Skin epidermis (tissue), 12 donors: ENCODE measurements around the gene E2F1.

Experiments
- H3K27ac ChIP-seq, 21 experiments: fragments of 200-600 bp; sonication (generic) in 11 of 21; one replicate each; pipeline ENCODE4 v1.5.0; 2020; ENCODE audit warnings: mild to moderate bottlenecking in 3 of 21, inconsistent platforms in 2 of 21, moderate library complexity in 2 of 21
- H3K4me3 ChIP-seq, 7 experiments: fragments of 200-600 bp; sonication (generic) in 2 of 7; one replicate each; pipeline ENCODE4 v1.5.0; 2020; ENCODE audit warnings: inconsistent platforms in 2 of 7, mild to moderate bottlenecking in 2 of 7, moderate library complexity in 1 of 7

E2F1 gene, protein sequence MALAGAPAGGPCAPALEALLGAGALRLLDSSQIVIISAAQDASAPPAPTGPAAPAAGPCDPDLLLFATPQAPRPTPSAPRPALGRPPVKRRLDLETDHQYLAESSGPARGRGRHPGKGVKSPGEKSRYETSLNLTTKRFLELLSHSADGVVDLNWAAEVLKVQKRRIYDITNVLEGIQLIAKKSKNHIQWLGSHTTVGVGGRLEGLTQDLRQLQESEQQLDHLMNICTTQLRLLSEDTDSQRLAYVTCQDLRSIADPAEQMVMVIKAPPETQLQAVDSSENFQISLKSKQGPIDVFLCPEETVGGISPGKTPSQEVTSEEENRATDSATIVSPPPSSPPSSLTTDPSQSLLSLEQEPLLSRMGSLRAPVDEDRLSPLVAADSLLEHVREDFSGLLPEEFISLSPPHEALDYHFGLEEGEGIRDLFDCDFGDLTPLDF

DNA sequence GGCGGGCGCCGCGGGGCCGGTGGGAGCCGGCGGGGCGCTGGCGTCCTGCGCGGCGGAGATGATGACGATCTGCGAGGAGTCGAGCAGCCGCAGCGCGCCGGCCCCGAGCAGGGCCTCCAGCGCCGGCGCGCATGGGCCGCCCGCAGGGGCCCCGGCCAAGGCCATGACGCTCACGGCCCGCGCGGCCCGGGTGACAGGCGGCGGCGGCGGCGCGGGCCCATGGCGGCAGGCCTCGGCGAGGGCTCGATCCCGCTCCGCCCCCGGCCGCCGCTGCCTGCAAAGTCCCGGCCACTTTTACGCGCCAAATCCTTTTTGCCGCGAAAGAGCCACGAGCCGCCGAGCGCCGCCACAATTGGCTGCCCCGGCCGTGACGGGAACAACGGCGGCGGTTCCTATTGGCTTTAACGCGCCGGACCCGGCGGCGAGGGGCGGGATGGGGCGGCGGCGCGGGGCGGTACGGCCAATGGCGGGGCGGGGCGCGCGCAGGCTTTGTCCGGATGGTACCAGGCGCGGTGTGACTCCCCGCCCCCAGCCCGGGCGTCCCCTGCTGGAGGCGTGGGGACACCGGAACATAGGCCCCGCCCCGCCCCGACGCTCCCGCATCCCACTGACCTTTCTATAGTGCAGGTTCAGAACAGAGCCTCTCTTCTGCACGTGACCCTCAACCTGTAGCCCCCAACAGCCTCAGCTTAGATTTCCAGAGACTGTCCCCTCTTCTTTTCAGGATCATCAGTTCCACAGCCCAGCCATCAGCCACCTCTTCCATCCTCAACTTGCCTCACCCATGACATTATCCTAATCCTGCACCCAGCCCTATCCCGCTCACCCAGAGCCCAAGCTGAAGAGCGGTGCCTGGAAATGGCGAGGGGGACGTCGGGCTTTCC lies at the start of gene E2F1:
Gene E2F1 (minus strand): TSS at position 286 of the 884 bp plus-strand sequence. CDS start 121 bp downstream, at position 165.
- Histone ChIP-seq H3K27ac (peak within 1 kb of the TSS in 17 of 21 experiments; percentile 15 to 74 (median 50)), H3K4me3 (peak within 1 kb of the TSS; percentile 9 to 51 (median 43))

DNA sequence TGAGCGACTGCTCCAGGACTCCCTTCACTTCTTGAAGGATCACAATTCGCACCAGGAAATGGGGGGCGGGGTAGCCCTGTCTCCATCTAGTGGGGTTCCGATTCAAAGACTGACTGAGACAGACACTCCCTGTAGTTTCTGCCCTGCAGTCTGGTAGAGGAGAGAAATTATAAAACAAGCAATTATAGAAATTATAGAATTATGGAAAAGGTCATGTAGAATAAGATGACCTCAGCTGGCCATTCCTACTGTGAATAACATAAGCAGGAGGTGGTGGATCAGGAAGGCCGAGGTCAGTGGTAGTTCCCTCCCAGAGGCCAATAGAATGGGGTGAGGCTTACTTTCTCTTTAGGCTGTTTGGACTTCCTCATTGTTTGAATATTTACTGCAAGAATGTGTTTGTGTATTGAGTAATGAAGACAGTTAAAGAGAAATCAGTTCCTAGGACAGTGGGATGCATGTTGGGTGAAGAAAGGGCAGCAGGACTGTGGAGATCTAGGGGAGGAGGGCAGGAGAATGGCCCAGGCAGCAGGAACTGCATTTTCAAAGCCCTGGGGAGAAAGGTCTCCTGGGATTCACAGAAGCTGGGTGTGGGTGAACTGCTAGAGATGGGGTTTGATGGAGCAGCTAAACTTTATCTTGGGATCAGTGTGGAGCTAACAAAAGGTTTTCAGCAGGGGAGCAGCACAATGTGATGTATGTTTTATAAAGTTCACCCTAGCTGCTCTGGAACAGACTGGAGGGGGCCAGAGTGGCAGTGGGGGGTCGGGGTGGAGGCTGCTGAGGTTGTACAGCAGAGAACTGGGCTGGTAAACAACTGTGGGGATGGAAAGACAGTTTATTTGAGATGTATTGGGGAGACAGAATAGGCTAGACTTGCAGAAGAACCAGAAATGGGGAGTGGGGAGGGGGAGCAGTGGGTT lies 47.7 kb upstream of the E2F1 start:
- peak overlapping the region in 19 of 21 experiments; percentile 30 to 97 (median 61) for H3K27ac ChIP-seq
- H3K4me3 ChIP-seq = peak overlapping the region in 1 of 7 experiments; percentile 49

DNA sequence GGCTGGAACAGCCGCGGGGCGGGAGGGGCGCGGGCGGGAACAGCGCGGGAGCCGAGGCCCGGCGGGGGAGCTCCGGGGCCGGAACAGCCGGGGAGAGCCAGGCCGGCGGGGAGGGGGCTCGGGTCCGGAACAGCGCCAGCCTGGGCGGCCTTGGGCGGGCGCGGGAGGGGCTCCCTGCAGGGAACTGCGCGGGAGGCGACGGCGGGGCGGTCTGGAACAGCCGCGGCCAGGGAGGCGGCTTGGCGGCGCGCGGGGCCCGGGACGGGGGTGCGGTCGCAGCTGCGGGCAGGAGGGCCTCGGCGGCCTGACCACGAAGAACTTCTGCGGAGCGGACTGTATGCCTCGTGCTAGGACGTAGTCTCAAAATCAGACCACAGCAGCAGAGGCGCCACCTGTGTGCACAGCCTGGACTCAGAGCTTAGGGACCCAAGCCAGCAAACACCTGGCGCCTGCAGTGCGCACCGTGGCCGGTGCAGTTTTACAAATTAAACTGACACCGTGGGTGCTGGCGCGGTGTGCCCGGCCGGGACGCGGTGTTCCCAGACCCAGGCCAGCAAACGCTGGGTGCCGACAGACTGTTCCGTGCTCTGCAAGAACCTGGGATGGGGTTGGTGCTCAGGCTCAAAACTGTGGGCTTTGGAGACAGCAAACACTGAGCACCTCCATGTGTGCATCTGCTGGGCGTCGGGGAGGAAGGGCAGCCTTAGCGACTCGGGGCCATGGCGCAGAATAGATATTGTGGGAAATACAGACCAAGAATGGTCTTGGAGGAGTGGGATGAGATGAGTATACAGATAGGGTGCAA lies 46.2 kb upstream of the E2F1 start:
- Histone ChIP-seq H3K4me3 (peak overlapping the region; percentile 49 to 63 (median 58)), H3K27ac (peak overlapping the region; percentile 72 to 97 (median 89))

DNA sequence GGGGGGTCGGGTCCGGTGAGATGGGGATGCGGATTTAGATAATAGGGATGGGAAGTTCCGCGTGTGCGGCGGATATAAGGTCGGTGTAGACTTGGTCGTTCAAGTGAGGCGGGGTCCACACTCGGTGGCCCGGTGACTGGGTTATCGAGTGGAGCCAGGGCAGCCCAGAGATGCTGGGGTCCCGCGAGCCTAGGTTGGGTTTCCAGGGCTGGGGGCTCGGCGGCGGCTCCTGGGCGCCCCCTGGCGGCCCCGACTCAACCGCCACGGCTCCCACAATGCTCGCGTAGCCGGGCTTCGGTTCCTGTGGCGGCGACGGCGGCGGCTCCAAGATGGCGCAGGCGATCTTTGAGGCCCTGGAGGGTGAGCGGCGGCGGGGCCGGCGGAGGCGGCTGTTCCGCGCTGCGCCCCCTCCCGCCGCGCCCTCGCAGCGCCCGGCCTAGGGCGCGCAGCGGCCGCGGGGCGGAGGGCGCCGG lies 45.5 kb upstream of the E2F1 start, which contains the start of gene ZNF341:
Gene ZNF341 (plus strand): TSS at position 304 of the 473 bp plus-strand sequence. CDS start 26 bp downstream, at position 330.
- peak within 1 kb of the TSS; percentile 72 to 97 (median 89) for H3K27ac ChIP-seq
- peak within 1 kb of the TSS; percentile 49 to 63 (median 58) for H3K4me3 ChIP-seq

DNA sequence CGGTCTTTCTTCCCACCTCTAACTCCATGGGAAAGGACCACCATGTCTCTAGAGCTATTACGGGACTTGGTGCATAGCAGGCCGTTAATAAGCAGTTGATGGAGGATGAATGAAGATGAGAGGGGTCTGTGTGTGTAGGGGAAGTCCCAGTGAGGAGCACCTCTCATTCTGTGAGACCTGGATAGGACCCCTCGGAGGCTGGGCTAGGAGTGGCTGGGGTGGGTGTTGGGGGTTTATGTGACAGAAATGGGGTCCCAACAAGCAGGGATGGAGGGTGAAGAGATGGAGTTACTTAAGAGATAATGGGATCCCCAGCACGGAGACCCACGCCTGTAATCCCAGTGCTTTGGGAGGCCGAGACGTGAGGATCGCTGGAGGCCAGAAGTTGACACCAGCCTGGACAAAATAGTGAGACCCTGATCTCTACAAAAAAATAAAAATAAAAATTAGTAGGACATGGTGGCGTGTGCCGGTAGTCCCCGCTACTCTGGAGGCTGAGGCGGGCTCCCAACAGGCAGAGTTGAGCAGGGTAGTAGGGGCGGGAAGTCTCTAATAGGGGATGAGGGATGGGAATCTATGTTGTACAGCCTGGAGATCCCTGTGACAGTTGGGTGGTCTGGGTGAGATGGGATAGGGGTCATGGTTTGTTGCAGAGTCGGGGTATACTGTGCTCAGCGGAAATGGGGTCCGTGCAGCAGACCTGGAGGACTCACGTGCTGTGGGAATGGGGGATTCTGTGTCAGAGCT lies 44.9 kb upstream of the E2F1 start:
- H3K4me3 ChIP-seq = peak overlapping the region; percentile 36 to 63 (median 56)
- H3K27ac ChIP-seq = peak overlapping the region in 20 of 21 experiments; percentile 72 to 97 (median 89)

DNA sequence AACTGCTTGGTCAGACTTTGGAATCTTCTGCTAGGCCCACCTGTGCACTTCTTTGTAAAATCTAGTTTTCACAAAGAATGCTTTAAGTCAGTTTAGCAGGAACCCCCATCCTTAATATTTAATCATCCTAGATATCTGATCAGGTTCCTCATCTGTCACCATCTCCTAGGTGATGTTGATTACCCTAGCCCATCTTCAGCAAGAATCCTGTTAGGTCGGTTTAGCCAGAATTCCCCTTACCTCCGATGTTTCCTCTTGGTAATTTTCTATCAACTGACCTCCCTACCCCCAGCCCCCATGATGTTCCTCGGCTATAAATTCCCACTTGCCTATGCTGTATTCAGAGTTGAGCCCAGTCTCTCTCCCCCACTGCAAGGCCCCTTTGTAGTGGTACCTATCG lies 42.9 kb upstream of the E2F1 start:
- no peak overlapping the region for H3K27ac ChIP-seq
- no peak overlapping the region for H3K4me3 ChIP-seq

DNA sequence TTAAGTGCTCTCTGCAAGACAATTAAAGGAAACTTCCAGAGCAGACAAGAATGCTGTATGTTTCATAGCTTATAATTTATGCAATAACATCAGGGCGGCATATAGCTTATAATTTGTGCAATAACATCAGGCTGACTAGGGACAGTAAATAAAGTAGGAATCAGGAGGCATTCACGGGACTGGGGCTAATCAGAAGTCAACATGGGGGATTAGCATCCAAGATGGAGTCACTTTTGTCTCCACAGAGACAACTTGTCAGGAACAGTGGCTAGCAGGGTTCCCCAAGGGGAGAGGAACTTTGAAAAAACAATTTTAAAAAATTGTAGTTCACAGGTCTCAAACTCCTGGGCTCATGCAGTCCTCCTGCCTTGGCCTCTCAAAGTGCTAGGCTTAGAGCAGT lies 42.3 kb upstream of the E2F1 start:
- no peak overlapping the region for H3K27ac ChIP-seq
- no peak overlapping the region for H3K4me3 ChIP-seq

DNA sequence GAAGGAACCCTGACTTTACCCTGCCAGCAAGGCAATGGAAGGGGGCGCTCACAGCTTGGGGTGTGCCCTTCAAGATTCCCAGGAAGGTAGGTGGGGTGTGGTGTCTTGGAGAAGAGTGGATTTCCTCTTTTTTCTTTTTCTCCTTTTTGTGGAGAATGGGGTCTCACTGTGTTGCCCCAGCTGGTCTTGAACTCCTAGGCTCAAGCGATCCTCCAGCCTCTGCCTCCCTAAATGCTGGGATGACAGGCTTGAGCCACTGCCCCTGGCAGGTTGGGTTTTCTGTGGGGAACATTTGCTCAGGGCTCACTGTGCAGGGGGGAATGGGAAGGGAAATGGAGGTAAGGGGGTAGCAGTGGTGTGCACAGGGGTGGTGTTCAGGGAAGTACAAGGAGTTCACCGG lies 41.6 kb upstream of the E2F1 start:
- no peak overlapping the region for H3K4me3 ChIP-seq
- H3K27ac ChIP-seq = no peak overlapping the region

DNA sequence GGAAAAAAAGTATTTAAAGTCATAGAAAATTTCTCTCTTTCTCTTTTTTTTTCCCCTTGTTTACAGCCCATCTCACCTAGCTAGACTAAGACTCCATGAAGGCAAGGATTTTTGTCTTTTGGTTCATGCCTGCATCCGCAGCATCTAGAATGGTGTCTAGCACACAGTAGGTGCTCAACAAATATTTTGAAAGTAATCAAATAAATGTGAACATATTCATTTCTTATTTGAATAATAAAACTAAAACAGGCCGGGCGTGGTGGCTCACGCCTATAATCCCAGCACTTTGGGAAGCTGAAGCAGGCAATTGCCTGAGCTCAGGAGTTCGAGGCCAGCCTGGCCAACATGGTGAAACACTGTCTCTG lies 40.9 kb upstream of the E2F1 start:
- no peak overlapping the region for H3K27ac ChIP-seq

DNA sequence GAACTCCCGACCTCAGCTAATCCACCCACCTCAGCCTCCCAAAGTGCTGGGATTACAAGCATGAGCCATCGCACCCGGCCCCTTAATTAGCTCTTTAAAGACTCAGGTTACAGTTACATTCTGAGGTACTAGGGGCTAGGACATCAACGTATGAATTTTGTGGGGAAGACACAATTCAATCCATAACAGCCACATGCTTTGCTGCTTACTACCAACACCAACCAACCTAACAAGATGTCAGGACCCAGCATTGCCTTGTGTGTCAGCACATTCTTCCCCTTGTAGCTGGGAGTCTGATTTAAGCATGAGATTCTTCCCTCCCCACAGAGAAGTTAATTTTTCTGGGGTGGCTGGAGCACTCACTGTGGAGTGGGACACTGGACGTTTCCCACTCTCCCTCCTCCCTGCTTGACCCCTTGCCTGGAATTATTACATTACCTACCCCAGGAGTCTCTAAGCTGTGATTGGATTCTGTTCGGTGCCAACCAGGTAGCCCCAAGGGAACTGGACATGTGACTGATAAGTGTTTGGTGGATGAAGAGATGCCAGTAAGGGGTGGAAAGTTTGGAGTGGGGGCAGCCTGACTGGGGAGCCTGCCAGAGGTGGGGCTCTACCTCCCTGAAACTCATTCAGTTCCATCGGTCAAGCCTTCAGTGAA lies 39.6 kb upstream of the E2F1 start:
- Histone ChIP-seq H3K4me3 (no peak overlapping the region), H3K27ac (no peak overlapping the region)

More for the DNA sequence above, 40.9 kb upstream of the E2F1 start:
- no peak overlapping the region for H3K4me3 ChIP-seq

DNA sequence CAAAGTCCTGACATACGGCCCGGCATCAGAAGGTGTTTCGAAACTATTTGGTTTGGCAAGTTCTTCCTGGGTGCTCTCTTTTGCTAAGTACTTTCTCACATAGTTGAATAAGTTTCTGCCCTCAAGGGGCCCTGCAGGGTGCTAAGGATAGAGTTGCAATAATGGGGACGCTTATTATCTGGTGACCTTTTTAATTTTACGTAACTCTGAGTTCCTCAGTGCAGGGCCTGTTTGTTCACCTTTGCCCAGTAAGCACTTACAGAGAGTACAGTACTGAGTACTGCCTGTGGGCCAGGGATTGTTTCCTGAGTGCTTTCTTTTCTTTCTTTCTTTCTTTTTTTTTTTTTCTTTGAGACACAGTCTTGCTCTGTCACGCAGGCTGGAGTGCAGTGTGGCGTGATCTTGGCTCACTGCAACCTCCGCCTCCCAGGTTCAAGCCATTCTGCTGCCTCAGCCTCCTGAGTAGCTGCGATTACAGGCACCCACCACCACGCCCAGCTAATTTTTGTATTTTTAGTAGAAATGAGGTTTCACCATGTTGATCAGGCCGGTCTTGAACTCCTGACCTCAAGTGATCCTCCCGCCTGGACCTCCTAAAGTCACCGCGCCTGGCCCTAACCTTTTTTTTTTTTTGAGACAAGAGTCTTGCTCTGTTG lies 38.4 kb upstream of the E2F1 start:
- Histone ChIP-seq H3K4me3 (no peak overlapping the region), H3K27ac (peak overlapping the region in 1 of 21 experiments; percentile 3)

DNA sequence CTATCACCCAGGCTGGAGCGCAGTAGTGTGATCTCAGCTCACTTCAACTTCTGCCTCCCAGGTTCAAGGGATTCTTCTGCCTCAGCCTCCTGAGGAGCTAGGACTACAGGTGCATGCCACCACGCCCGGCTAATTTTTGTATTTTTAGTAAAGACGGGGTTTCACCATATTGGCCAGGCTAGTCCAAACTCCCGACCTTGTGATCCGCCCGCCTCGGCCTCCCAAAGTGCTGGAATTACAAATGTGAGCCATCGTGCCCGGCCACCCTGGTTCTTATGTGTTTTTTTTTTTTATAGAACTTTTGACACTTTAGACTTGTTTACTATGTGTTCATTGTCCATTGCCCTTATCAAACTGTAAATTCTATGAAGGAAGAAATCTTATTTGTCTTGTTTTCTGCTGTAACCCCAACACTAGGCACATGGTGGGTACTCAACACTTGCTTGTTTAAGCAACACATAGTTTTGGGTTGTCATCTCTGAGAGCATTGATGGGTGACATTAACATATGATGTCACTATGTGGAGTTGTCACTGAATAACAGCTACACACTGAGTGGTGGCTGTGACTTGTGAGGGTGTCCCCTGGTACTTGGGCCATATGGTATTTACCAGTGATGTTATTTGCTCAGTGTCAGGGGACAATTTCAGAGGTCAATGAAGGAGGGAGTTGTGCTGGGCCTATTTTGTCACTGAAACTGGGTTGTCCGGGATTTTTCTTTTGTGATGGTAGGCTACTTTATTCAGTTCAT lies 35.4 kb upstream of the E2F1 start:
- H3K4me3 ChIP-seq = no peak overlapping the region

DNA sequence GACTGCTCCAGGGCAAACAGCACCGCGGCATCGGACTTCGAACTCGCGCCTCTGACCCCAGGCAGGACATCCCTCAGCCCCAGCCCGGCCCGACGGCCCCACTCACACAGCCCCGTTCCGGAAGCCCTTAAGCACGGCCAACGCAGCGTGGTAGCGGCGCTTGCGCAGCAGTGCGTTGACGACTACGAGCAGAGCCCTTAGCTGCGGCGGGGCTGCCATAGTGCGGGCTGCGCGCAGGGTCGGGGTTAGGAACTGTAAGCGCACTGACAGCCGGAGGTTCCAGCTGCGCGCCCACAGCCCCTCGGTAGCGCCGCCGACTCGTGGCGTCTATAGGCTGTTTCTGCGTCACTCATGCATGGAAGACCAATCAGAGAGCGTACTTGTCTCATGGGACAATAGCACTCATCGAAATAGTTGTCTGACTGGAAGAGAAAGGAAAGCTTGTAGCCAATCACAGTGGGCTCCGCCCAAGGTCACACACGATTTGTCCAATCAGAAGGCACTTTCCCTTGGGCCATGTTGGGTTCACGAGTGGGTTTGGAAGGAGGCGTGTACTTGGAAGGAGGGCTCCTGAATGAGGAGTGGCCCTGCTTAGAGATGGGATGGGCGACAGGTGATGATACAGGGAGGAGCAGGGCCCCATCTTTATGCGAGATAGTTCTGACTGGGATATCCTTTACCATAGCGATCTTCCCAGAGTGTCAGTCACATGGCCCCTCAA lies 34.0 kb upstream of the E2F1 start, which contains the start of gene PXMP4:
Gene PXMP4 (minus strand): TSS at position 322 of the 721 bp plus-strand sequence. CDS start 103 bp downstream, at position 219.
- Histone ChIP-seq H3K4me3 (peak within 1 kb of the TSS; percentile 50 to 77 (median 65)), H3K27ac (peak within 1 kb of the TSS in 20 of 21 experiments; percentile 4 to 91 (median 74))

More for the DNA sequence above, 35.4 kb upstream of the E2F1 start:
- no peak overlapping the region for H3K27ac ChIP-seq

DNA sequence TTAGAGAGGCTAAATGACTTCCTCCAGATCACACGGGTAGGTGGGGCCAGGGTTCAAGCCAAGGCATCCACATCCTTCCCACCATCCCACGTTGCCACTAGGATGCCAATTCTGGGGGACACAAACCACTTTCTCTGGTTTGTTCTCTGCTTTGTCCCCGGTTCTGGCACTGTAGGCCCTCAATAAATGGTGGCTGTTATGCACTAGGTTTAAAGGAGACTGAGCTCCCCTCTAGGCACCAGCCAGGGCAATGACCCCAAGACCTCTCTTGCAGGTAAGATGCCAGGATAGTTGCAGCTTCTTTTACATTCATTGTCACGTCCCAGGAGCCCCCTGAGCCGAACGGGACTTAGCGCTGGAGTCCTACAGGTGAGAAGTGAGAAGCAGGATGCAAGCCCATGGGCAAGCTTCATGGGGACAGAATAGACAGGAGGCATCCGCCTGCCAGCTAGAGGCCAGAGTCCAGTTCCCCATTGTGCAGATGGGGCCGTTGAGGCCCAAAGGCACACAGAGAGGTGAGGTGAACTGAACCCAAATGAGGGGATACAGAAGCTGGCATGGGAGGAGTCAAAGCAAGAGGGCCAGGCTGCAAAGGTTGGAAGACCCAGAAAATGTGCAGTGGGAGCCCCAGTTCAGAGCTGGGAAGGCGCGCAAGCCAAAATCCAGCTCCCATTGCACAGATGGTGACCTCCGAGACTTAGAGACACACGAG lies 33.2 kb upstream of the E2F1 start:
- peak overlapping the region; percentile 50 to 77 (median 65) for H3K4me3 ChIP-seq
- peak overlapping the region in 20 of 21 experiments; percentile 4 to 91 (median 74) for H3K27ac ChIP-seq
